GM21717 (cell line): ENCODE results near the gene METTL13.

Experiments
- ATAC-seq: cut with Tn5 transposase; IDR thresholded peaks from one replicate; pipeline ENCODE4 v1.9.1; 2021; ENCODE audit warnings: mild to moderate bottlenecking, moderate library complexity; ENCODE audit not compliant: unreplicated experiment

METTL13 gene

GRCh38 chr1:171800851-171801250 is 19.4 kb downstream of the METTL13 start:
- no peak for ATAC-seq

- ATAC-seq, result no peak
Observed at GRCh38 chr1:171801487-171801891, 20.0 kb downstream of the METTL13 start.

GRCh38 chr1:171802207-171802606 is 20.7 kb downstream of the METTL13 start:
- ATAC-seq, result no peak

GRCh38 chr1:171803045-171803444 is 21.6 kb downstream of the METTL13 start:
- no peak for ATAC-seq

- no peak for ATAC-seq
Observed at GRCh38 chr1:171803461-171804022, 22.1 kb downstream of the METTL13 start.

GRCh38 chr1:171805395-171806115 is 24.1 kb downstream of the METTL13 start:
- ATAC-seq, result peak; percentile 87

GRCh38 chr1:171807556-171807955 is 26.1 kb downstream of the METTL13 start:
- no peak for ATAC-seq

GRCh38 chr1:171809834-171810233 is 28.4 kb downstream of the METTL13 start:
- no peak for ATAC-seq

- ATAC-seq, result no peak
Observed at GRCh38 chr1:171811672-171812071, 30.2 kb downstream of the METTL13 start.

GRCh38 chr1:171814692-171815091 is 33.2 kb downstream of the METTL13 start:
- no peak for ATAC-seq

GRCh38 chr1:171816300-171816901 is 34.9 kb downstream of the METTL13 start:
- ATAC-seq, result no peak

- ATAC-seq, result no peak
Observed at GRCh38 chr1:171817511-171818265, 36.2 kb downstream of the METTL13 start.

- no peak for ATAC-seq
Observed at GRCh38 chr1:171819946-171820345, 38.5 kb downstream of the METTL13 start.

- no peak for ATAC-seq
Observed at GRCh38 chr1:171826973-171827372, 45.5 kb downstream of the METTL13 start.

- ATAC-seq, result no peak
Observed at GRCh38 chr1:171828794-171829193, 47.3 kb downstream of the METTL13 start.

GRCh38 chr1:171833091-171833825 is 51.8 kb downstream of the METTL13 start:
- ATAC-seq, result no peak

GRCh38 chr1:171834821-171835220 is 53.4 kb downstream of the METTL13 start:
- no peak for ATAC-seq

GRCh38 chr1:171835891-171836290 is 54.4 kb downstream of the METTL13 start:
- ATAC-seq, result no peak

- ATAC-seq, result peak; percentile 88
Observed at GRCh38 chr1:171841050-171841910, 59.8 kb downstream of the METTL13 start, which contains the start of gene DNM3. Gene DNM3 (plus strand): TSS chr1:171841498. CDS start chr1:171841657, 159 bp downstream.
